GM19438 (cell line): ENCODE measurements around the gene PDPK1.
A peak's percentile ranks its signal among the peaks of the same experiment; 100 is the strongest.

Experiments used
- ATAC-seq: cut with Tn5 transposase; IDR thresholded peaks from one replicate; pipeline ENCODE4 v1.9.1; 2021; ENCODE audit warnings: low read depth; ENCODE audit not compliant: unreplicated experiment

The PDPK1 gene

DNA sequence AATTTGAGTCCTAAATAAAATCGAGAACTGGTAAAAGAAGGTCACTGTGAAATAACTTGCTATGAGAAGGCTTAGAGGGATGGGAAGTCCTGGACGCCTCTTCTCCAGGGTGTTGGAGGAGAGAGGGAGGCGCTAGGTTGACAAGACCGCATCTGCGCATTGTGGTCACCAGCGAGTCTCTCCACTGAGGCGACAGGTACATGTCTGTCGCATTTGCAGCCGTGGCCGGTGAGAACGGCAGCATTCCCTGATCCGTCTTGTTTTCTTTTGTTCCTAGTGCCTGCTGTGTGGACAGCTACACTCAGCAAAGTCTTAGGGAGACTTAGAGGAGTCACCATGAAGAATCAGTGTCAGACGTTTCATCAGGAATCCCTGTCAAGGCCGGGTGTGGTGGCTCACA is 32.1 kb upstream of the PDPK1 start:
- no peak for ATAC-seq

DNA sequence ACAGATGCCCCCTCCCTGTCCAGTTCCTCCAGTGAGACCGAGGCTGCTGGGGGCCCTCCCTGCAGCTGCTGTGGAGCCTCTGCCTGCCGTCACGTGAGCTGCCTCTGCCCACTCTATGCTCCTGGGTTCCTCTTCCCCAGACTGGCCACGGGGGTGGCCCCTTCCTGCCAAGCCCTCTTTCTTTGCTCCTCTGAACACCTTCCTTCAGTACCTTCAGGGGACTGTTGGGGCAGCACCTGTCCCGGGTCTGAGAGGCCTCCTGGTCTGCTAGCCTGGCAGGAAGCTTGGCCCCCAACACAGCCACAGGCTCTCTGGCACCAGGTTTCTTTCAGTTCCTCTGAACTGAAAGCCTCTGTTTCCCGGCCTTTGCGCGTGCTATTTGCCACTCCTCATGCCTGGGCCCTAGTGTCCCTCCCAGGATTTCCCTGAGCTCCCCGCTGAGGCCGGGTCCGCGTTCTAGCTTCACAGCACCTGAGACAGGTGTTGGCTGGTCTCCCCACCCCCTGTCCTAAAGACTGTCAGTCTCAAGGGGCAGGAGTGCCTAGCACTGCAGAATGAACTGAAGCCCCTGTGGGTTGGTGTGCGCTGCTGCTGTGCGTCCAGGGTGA is 30.7 kb upstream of the PDPK1 start:
- ATAC-seq: no peak

DNA sequence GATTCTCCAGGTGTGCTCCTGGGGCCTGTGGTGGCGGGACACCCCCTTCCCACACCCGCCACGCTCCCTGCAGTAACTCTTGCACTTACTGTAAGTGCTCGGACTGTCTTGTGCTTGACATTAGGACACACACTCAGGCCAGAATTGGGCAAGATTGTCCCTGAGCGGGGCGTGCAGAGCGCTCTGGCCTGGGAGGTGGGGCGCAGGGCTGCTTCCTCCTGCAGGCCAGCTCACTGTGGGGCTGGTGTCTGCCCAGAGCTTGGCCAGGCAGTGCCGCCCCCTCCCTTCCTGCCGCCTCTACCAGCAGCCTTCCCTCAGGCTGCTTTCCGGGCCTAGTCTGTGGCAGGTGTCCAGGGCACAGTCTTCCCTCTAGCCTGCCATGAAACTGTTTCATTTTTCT is 30.2 kb upstream of the PDPK1 start:
- no peak for ATAC-seq

DNA sequence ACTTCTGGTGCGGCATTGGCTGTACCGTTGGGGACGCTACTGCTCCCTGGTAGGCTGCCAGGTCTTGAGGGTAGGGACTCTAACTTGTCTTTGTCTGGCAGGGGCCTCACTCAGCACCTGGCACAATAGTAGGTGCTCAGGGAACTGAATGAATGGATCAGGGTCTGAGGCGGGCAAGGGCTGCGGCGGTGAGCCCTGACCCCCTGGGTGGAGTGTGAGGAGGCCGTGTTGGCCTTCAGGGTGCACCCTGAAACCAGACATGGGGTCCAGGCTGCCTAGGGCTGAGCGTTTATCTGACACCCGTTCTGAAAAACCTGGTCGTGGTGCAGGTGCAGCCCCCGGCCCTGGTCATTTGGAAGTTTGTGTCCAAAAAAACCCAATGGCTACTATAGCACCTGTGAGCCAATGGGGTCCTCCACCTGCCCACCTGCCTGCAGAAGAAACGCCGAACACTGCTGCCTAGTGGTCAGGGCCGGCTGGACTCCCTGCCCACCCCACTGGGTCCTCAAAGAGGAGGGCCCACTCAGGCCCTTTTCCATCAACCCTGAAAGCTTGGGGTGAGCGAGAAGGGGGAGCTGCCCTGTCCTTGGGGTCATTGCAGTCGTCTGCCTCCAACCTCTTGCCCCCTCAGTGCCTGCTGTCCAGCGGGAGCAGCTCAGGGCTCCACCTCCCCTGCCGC is 29.0 kb upstream of the PDPK1 start:
- ATAC-seq: no peak

DNA sequence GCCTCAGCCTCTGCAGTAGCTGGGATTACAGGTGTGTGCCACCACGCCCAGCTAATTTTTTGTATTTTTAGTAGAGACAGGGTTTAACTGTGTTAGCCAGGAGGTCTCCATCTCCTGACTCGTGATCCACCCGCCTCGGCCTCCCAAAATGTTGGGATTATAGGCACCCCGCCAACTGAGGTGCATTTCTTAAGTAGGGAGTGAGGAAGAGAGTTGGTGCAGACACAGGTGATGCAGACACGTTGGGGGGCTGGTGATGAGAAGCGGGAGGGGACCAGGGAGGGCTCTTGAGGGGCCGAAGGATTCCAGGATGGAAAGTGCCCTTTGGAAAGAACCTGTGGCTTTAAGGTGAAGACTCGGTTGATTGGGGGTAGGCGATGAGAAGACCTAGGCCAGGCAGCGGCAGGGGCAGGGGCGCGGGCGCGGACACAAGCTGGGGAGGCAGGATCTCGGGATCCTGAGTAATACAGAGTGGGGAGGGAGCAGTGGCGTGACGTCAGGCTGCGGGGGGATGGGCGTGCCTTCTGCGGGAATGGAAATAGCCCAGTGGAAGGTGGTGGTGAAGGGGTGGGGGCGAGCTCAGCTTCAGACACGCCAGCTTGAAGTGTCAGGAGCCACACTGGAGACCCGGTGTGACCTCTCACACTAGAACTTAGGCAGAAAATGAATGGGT is 26.6 kb upstream of the PDPK1 start:
- no peak for ATAC-seq

DNA sequence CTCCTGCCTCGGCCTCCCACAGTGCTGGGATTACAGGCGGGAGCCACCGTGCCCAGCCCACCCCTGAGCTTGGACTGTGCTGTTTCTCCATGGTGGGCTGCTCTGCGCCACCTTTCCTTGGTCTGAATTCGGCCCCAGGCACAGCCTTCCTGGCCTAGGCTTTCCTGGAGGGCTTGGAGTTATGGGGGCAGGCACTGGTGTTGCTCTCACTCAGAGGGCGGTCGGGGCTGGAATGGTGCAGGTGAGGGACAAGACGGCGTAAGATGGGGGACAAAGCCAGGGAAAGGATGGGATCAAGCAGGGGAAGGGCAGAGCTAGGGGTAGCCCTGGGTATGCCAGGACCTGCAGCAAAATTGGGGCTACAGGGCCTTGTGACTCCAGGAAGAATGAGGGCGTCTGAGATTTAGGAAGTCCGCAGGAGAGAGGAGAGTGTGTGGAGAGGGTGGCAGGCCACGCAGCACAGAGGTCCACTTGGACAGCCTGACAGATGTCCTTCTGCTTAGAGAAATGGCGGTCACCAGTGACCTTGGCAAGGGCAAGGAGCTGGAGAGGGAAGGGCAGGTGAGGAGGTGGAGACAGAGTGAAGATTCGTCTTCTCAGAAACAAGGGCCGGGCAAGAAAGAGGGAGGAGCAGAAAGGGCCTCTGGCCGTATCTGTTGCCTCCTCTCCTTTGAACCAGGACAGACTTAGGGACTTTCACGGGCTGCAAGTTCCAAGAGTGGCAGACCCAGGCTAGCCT is 25.7 kb upstream of the PDPK1 start:
- no peak for ATAC-seq

DNA sequence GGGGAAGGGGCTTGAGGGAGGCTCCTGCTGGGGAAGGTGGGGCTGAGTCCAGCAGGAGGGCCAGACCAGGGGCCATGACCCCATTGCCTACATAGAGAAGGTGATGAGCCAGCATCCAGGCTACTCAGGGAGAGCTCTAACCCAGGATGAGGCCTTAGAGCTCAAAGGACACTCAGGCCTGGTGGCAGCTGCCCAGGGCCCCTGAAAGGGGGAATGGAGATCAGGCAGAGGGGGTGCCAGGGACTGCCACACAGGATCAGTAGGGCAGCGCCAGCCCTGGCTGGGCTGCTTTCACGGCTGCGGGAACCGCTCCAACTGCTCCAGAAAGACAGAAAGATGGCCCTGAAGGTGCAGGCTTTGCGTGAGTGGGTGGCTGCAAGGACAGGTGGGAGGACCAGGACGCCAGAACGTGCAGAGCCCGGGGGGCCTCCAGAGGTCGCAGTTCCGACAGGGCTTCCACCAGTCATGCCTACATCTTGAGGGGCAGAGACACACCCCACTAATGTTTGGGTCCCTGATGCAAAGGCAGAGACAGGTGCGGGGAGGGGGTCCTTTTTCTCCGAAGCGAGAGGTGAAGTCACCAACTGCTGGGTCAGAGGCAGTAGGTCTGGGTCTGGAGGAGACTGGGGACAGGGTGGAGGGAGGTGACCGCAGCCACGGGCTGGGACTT is 25.0 kb upstream of the PDPK1 start:
- ATAC-seq: peak; percentile 13

DNA sequence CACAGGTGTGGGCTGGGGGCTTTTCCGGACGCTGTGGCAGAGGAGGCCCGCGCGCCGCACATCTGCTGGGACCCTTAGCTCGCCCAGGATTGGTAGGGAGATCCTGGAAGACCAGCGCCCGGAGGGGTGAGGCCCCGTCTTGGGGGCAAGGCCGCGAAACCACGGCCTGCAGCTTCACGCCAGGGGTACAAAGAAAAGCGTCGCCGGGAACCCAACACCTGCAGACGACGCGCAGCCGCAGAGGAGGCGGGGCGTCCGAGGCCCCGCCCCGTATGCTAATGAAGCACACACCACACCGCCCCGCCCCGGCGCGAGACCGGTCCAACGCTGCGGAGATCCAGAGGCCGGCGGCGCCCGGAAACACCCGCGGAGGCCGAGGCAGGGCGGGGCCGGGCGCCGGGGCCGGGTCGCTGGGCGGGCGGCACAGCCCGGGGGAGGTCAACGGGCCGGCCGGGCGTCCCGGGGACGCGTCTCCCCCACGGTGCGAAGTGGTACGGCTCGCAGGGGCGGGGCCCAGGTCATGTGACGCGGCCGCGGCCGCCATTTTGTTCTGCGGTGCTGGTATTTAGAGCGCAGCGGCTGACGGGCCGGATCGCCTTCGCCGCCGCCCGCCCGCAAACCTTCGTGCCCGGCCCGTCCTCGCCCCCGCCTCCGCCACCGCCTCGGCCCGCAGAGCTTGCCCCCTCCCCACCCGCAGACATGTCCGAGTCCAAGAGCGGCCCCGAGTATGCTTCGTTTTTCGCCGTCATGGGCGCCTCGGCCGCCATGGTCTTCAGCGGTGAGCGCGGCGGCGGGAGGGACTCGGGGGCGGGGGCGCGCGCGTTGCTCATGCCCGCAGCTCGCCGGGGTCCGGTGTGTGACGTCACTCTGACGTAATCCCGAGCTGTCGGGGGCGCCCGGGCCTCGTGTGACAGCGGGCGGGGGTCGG is 24.2 kb upstream of the PDPK1 start, which contains the start of gene ATP6V0C:
Gene ATP6V0C (plus strand): TSS at position 548 of the 928 bp plus-strand sequence. CDS start 152 bp downstream, at position 700.
- ATAC-seq: peak; percentile 56

DNA sequence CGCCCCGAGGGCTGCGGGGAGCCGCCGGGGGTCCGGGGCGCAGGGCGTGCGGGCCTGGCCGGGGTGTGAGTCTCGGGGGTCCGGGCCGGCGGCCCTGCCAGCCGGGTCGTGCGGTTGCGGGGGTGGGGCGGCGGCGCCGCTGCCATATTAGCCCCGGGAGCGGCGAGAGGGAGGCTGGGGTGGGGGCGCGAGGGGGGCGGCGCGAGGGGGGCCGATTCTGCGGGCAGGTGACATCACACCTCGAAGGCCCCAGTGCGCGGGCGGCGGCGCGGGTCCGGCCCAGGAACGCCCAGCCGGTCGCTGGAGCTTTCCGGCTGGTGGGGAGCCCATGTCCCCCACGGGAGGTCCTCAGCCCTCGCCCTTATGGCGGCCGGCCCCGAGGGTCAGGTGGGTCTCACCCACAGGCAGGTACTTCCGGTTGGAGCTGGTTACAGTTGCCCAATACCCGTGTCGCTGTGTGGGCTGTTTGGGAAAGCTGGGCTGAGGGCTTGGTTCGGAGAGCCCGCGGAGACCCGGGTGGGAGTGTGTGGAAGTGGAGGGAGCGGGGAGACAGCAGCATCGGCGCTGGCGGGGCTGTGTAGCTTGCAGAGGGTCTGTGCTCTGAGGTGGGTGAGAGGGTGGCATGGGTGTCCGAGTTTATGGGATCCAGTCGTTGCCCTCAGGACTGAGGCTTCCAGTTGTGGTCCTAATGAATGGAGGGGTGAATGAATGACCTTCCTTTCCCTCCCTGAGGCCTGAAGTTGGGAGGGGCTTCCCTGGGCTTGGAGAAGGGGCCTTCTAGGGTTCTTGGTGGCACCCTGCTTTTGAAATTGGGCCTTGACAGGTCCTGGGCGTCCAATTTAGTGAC is 23.3 kb upstream of the PDPK1 start:
- no peak for ATAC-seq

DNA sequence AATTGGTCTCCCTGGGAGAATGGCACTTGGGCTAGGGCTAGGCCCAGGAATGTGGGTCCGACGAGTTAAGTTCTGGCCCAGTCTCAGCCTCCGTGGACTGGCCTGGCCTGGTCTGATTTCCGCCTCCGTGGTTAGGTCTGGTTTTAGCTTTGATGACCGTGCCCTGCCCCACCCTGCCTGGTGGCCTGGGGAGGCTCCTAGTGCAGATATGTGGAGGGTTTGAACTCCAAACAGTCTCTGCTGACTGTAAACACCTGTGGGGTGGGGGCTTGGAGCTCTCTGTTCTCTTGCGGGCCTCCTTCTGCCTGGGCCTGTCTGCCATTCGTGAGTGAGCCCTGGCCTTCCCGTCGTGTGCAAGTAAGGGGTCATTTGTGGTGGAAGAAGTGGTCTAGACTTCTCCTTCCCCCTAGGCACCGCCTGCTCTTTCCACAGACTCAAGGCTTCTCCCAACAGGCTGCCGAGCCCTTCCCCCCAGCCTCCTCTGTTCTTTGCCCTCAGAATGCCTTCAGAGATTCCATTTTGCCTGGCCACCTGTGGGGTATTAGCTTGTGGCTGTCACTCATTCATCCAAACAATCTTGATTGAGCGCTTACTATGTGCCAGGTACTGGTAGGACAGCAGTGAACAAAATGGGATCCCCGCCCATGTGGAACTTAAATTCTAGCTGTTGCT is 22.5 kb upstream of the PDPK1 start:
- no peak for ATAC-seq

DNA sequence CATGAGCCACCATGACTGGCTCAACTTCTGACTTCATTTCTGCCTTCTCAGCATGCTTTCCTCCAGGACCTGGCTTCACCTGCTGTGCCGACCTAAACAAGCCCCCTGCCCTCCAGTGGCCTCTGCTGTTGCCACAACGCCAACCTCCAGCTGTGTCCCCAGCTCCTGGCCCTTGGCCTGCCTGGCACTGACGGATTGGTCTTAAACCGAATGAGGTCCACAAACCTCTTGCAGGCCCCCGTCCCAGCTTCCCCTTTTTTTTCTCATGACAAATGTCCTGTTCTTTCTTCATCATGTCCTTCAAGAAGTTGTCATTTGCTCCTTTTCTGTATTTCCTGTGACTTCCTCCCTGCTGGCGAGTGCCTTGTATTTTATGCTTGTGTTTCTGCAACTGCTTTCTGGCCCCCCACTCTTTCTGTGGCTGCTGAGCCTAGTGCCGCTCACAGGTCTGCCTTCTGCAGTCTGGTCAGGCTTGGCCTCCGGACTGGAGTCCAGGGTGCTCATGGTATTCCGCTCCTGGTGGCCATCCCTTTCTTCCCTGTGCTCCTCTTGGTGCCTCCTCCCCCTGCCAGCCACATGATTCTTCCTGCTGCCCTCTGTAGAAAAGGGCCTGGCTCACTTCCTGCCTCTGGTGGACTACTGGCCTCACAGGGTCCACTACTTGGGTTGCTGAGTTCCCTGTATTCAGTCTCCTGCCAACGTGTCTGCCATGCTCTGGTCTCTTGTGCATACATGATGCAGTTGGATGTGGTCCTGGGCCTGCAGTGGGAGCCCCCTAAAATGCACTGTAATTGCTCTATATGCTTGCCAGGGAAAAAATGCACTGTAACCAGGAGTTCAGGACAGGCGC is 21.2 kb upstream of the PDPK1 start:
- no peak for ATAC-seq

DNA sequence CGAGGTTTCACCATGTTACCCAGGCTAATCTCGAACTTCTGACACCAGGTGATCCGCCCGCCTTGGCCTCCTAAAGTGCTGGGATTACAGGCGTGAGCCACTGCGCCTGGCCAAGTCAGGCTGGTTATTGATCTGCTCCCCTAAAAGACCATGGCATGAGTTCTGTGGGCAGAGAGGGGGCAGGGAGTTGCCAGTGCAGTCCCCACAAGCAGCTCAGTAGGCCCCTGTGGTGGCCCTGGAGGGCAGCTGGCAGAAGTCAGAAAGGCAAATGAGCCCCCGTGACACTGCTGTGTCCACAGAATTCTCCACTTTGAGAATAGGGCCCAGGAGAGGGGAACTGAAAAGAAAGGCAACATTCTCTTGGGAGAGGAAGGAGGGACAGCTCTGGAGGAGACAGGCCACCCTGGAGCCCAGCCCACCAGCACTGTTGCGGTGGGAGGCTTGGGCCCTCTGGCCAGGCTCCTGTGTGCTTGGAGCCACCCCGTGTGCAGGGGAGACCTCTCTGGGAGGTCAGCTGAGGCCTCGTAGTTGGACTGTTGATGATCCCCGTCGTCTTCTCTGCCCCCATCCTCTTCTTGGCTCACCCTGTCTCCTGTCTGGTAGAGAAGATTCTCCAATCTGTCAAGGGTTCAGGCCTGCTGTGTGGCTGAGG is 19.7 kb upstream of the PDPK1 start:
- ATAC-seq: no peak

DNA sequence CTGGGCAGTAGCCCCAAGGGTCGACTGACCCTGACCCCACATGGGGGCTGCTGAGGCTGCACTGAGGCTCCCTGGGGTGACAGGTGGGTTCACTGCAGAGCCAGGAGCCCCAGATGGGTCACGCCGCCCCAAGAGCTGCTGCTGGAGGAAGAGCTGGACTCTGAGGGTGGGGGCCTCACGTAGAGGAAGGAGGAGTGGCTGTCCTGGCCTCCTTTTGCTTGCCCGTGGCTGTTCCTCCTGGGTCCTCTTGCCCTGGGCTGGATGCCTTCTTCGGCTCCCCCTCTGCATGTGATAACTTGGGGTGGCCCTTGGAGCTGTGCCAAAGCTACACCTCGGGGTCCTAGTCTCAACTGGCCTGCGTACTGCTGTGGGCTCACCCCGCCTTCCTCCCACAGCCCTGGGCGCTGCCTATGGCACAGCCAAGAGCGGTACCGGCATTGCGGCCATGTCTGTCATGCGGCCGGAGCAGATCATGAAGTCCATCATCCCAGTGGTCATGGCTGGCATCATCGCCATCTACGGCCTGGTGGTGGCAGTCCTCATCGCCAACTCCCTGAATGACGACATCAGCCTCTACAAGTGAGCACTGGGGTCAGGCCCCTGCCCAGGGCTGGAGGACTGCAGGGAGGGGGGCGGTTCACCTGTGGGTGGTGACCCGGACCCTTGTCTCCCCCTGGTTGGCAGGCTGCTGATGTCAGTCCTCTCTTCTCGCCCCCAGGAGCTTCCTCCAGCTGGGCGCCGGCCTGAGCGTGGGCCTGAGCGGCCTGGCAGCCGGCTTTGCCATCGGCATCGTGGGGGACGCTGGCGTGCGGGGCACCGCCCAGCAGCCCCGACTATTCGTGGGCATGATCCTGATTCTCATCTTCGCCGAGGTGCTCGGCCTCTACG is 18.8 kb upstream of the PDPK1 start:
- ATAC-seq: no peak

DNA sequence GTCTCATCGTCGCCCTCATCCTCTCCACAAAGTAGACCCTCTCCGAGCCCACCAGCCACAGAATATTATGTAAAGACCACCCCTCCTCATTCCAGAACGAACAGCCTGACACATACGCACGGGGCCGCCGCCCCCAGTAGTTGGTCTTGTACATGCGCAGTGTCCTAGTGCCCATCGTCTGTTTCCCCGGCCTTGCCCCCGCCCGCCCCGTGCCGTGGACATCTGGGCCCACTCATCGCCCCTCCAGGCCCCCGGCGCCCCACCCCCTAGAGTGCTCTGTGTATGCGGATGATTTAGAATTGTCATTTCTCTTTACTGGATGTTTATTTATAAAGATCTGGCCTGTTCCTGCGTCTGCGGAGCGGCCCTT is 18.1 kb upstream of the PDPK1 start:
- ATAC-seq: no peak

DNA sequence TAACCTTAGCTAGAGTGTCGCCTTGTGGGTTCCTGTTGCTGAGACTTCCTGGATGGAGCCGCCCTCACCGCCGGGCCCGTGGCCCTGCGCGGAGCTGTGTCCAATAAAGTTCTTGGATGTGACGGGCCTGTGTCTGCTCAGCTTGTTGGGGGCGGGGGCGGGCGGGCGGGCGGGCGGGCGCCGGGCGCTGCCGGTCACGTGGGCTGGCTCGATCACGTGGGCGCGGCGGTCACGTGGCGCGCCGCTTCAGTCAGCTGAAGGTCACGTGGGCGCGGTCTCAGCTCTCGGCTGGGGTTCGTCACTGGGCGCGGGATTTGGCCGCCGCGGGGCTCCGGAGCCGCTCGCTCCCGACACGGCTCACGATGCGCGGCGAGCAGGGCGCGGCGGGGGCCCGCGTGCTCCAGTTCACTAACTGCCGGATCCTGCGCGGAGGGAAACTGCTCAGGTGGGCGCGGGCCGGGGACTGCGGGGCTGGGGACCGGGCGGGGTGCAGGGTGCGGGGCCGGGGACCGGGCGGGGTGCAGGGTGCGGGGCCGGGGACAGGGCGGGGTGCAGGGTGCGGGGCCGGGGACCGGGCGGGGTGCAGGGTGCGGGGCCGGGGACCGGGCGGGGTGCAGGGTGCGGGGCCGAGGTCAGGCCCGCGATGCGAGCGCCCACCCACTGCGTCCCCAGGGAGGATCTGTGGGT is 17.6 kb upstream of the PDPK1 start, which contains the start of gene AMDHD2:
Gene AMDHD2 (plus strand): TSS at position 275 of the 687 bp plus-strand sequence. CDS start 88 bp downstream, at position 363.
- ATAC-seq: no peak
